Gastroesophageal sphincter (tissue), 4 donors: Measurements from ENCODE around the gene CPNE4. TPM values are rescaled to one million over a fixed set of nuclear protein-coding genes. Genes with fewer than 3 reads are reported as not detected.
"Not testable (repeated sequence)": the region's sequence is repeated elsewhere in the genome, so short reads cannot be mapped to it uniquely, and the experiment has no call there.

Experiments used
- ATAC-seq: fragments of 150-250 bp; one replicate; pipeline ENCODE4 v1.9.1; 2016; ENCODE audit warnings: mild to moderate bottlenecking, moderate library complexity
- H3K27ac ChIP-seq, 4 donors: fragments of 200-600 bp; sonication (generic) in 3 of 4; 1 replicate in 3 of 4; 2 replicates in 1 of 4; pipeline ENCODE4 v1.5.1; 2016 to 2019
- H3K27me3 ChIP-seq: fragments of 200-600 bp; sonication (generic); one replicate; pipeline ENCODE4 v1.5.1; 2019
- H3K36me3 ChIP-seq, 2 donors: fragments of 200-600 bp; sonication (generic); one replicate each; pipeline ENCODE4 v1.5.1; 2019; ENCODE audit warnings: control low read depth in 1 of 2
- H3K4me1 ChIP-seq, 3 donors: fragments of 200-600 bp; sonication (generic); 1 replicate in 2 of 3; 2 replicates in 1 of 3; pipeline ENCODE4 v1.5.1; 2016 to 2019; ENCODE audit warnings: control low read depth in 2 of 3
- H3K4me3 ChIP-seq, 2 donors: fragments of 200-600 bp; sonication (generic); one replicate each; pipeline ENCODE4 v1.5.1; 2019; ENCODE audit warnings: mild to moderate bottlenecking in 1 of 2, moderate library complexity in 1 of 2
- H3K9me3 ChIP-seq, 3 donors: fragments of 200-600 bp; sonication (generic); one replicate each; pipeline ENCODE4 v1.5.1; 2017 to 2019; ENCODE audit warnings: control low read depth in 2 of 3
- EP300 ChIP-seq: sonication (generic); formaldehyde crosslinking; IDR thresholded peaks from one replicate; pipeline ENCODE4 v1.6.1; 2017; ENCODE audit warnings: antibody characterized with exemption, mild to moderate bottlenecking
- POLR2A ChIP-seq, 2 donors: fragments of 450-650 bp; IDR thresholded peaks; one replicate each; pipeline ENCODE4 v1.6.1; 2017; ENCODE audit warnings: antibody characterized with exemption in 2 of 2, mild to moderate bottlenecking in 2 of 2, moderate library complexity in 1 of 2
- POLR2AphosphoS5 ChIP-seq: sonication (generic); formaldehyde crosslinking; IDR thresholded peaks from one replicate; pipeline ENCODE4 v1.6.1; 2017; ENCODE audit warnings: antibody characterized with exemption
- WGBS, 2 donors: methylation state at CpG; one replicate each; pipeline ENCODE4 v1.1.5; 2018; ENCODE audit warnings: low coverage in 1 of 2; 5-methylcytosine and 5-hydroxymethylcytosine counted together
- total RNA-seq, 4 donors: library from RNA; depleted of rRNA; stranded (reverse); fragments of >200 nt; gene quantifications; one replicate each; pipeline ENCODE4 v1.1.0, GENCODE V29; 2016
- TF ChIP-seq, protein P1 (sequence below), 4 experiments: fragments of 200-600 bp in 2 of 4; fragments of 450-650 bp in 2 of 4; sonication (generic) in 1 of 4; IDR thresholded peaks; one replicate each; pipeline ENCODE4 v1.5.1; 2017 to 2019; ENCODE audit warnings: antibody characterized with exemption in 4 of 4, mild to moderate bottlenecking in 2 of 4, moderate library complexity in 2 of 4

CPNE4 gene
- total RNA-seq, 4 donors from 2014 or later: not detected

GRCh38 chr3:131900891-131901290 lies 133.9 kb downstream of the CPNE4 start:
- Histone ChIP-seq H3K27ac (no peak overlapping the region), H3K9me3 (no peaks in the 10 kb centered on the region), H3K27me3 (no peaks in the 10 kb centered on the region), H3K4me1 (no peaks in the 10 kb centered on the region), H3K36me3 (no peaks in the 10 kb centered on the region), H3K4me3 (no peak overlapping the region)
- ATAC-seq: no peak
- TF ChIP-seq POLR2AphosphoS5: no peak
- no peak for TF ChIP-seq EP300
- no peak for TF ChIP-seq POLR2A (IDR thresholded peaks at IDR 0.05)
- TF ChIP-seq, protein P1, sequence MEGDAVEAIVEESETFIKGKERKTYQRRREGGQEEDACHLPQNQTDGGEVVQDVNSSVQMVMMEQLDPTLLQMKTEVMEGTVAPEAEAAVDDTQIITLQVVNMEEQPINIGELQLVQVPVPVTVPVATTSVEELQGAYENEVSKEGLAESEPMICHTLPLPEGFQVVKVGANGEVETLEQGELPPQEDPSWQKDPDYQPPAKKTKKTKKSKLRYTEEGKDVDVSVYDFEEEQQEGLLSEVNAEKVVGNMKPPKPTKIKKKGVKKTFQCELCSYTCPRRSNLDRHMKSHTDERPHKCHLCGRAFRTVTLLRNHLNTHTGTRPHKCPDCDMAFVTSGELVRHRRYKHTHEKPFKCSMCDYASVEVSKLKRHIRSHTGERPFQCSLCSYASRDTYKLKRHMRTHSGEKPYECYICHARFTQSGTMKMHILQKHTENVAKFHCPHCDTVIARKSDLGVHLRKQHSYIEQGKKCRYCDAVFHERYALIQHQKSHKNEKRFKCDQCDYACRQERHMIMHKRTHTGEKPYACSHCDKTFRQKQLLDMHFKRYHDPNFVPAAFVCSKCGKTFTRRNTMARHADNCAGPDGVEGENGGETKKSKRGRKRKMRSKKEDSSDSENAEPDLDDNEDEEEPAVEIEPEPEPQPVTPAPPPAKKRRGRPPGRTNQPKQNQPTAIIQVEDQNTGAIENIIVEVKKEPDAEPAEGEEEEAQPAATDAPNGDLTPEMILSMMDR (IDR thresholded peaks at IDR 0.05): no peak
- 44 to 62% methylated on average over 1 of the region's 1 CpG for WGBS, 2 donors

DNA sequence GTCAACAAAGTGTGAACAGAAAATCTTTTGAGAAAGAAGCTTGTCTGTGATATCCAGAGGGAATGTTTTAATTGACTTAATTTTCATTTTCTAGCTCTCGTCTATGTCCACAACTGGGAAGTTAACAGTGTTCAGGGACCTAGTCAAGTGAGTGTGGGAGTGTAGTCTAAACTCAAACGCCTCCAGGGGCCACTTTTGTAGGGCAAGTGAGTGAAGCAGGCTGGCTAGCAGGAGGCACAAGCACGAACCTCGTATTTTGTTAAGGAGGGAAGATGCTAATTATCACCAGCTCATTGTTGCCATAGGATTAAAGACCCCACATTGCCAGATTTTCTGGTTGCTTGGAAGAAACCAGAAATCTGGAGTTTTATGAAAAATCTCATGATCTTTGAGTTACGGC lies 135.8 kb downstream of the CPNE4 start:
- Histone ChIP-seq H3K27ac (no peak overlapping the region), H3K9me3 (no peaks in the 10 kb centered on the region), H3K27me3 (no peaks in the 10 kb centered on the region), H3K36me3 (no peaks in the 10 kb centered on the region), H3K4me1 (no peaks in the 10 kb centered on the region), H3K4me3 (no peak overlapping the region)
- 44 to 62% methylated on average over 3 to 5 of the region's 5 CpGs for WGBS, 2 donors
- no peak for TF ChIP-seq POLR2AphosphoS5
- TF ChIP-seq, protein P1 (IDR thresholded peaks at IDR 0.05): no peak
- no peak for TF ChIP-seq EP300
- TF ChIP-seq POLR2A (IDR thresholded peaks at IDR 0.05): no peak
- ATAC-seq: no peak

GRCh38 chr3:131898346-131898745 lies 136.5 kb downstream of the CPNE4 start:
- Histone ChIP-seq H3K36me3 (no peaks in the 10 kb centered on the region), H3K4me1 (no peaks in the 10 kb centered on the region), H3K9me3 (no peaks in the 10 kb centered on the region), H3K4me3 (no peak overlapping the region), H3K27ac (no peak overlapping the region), H3K27me3 (no peaks in the 10 kb centered on the region)
- no peak for ATAC-seq
- TF ChIP-seq EP300 (no peak), POLR2AphosphoS5 (no peak)

DNA sequence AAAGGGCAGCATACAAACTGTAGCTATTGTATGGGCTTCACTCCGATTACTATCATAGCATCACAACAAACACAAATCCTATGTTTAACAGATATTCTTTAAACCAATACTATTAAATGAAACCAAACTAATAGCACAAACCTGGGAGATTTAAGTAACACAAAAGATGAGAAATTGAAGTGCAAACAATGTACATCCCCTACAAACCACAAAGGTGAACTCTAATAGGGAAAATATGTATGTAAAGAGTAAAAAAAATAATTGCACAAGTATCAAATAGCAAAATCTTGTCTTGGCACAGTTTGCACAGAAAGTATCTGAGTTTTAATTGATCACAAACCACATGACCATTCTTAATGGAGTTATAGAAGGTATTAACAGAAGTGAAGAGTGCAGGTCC lies 138.5 kb downstream of the CPNE4 start:
- H3K9me3 ChIP-seq: peaks cover 0 to 10% (median 0%) of the 10 kb centered on the region in 3 donors
- no peaks in the 10 kb centered on the region for H3K4me1 ChIP-seq
- H3K4me3 ChIP-seq: no peak overlapping the region
- H3K36me3 ChIP-seq: no peaks in the 10 kb centered on the region
- H3K27ac ChIP-seq: no peak overlapping the region
- no peaks in the 10 kb centered on the region for H3K27me3 ChIP-seq
- no peak for TF ChIP-seq POLR2AphosphoS5
- no peak for TF ChIP-seq POLR2A (IDR thresholded peaks at IDR 0.05)
- no peak for TF ChIP-seq EP300
- TF ChIP-seq, protein P1 (IDR thresholded peaks at IDR 0.05): no peak
- 92 to 100% methylated on average over 1 of the region's 1 CpG for WGBS, 2 donors
- ATAC-seq: no peak

DNA sequence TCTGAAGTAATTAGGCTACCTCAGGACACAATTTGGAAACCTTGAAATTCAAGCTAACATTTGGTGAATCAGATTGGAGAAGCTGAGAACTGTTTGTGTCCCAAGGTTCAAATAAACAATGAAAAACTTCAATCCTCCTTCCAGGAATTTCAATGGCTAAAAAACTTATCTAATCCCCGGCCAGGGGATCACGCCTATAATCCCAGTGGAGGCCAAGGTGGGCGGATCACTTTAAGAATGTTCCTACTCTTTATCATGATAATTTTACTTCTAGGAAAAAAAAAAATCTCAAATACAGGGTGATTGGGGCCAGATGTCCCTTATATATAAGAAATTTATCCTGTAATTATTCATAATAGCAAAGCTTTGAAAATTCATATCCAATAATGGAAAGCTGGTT lies 139.0 kb downstream of the CPNE4 start:
- ATAC-seq: no peak

DNA sequence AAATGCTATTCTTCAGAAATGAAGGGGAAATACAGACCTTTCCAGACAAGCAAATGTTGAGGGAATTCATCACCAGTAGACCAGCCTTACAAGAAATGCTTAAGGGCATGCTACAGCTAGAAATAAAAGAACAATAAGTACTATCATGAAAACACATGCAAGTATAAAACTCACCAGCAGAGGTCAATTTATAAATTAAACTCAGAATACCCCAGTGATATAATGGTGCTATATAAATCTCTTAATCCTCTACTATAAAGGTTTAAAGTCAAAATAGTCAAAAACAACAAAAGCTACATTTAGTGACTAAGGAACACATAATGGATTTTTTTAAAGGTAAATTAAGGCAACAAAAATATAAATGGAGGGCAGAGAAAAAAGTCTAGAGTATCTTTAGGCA lies 142.5 kb downstream of the CPNE4 start:
- ATAC-seq: no peak
- TF ChIP-seq POLR2A (IDR thresholded peaks at IDR 0.05): no peak
- no peak for TF ChIP-seq EP300
- no peak for TF ChIP-seq POLR2AphosphoS5
- TF ChIP-seq, protein P1 (IDR thresholded peaks at IDR 0.05): no peak

More for the DNA sequence above, 139.0 kb downstream of the CPNE4 start:
- H3K9me3 ChIP-seq: peaks cover 0 to 10% (median 0%) of the 10 kb centered on the region in 3 donors
- WGBS, 2 donors: 65 to 85% methylated on average over 3 of the region's 3 CpGs
- H3K4me3 ChIP-seq: no peak overlapping the region
- H3K27ac ChIP-seq: no peak overlapping the region
- H3K4me1 ChIP-seq: no peaks in the 10 kb centered on the region
- H3K36me3 ChIP-seq: no peaks in the 10 kb centered on the region
- no peak for TF ChIP-seq EP300
- TF ChIP-seq POLR2AphosphoS5: no peak
- no peaks in the 10 kb centered on the region for H3K27me3 ChIP-seq

GRCh38 chr3:131885871-131886270 lies 148.9 kb downstream of the CPNE4 start:
- 60 to 100% methylated on average over 1 of the region's 4 CpGs for WGBS, 2 donors
- H3K9me3 ChIP-seq: not testable (repeated sequence)

More for the DNA sequence above, 142.5 kb downstream of the CPNE4 start:
- Histone ChIP-seq H3K9me3 (peaks cover 0 to 10% (median 0%) of the 10 kb centered on the region in 3 donors), H3K4me1 (no peaks in the 10 kb centered on the region), H3K36me3 (no peaks in the 10 kb centered on the region), H3K27me3 (no peaks in the 10 kb centered on the region), H3K27ac (no peak overlapping the region), H3K4me3 (no peak overlapping the region)

More at GRCh38 chr3:131885871-131886270, 148.9 kb downstream of the CPNE4 start:
- H3K4me3 ChIP-seq, H3K27ac ChIP-seq, H3K36me3 ChIP-seq, ATAC-seq, H3K27me3 ChIP-seq, H3K4me1 ChIP-seq: not testable (repeated sequence)
